ENCODE results near the gene STAB2. TPM values are rescaled to one million over a fixed set of nuclear protein-coding genes. Genes with fewer than 3 reads are reported as not detected.

The STAB2 gene
- total RNA-seq, 1 experiment from 2014 or later = not detected

- no peaks in the 10 kb centered on the region for H3K9me2 ChIP-seq (ENCODE audit: insufficient read depth)
- no peak for TF ChIP-seq SP1 (IDR thresholded peaks at IDR 0.05; ENCODE audit: low read depth)
- no peak for TF ChIP-seq ZNF274 (IDR thresholded peaks at IDR 0.05; ENCODE audit: low read depth, low read length)
- no peak for TF ChIP-seq POLR2AphosphoS5 (IDR thresholded peaks at IDR 0.05; ENCODE audit: low read depth, low read length)
- TF ChIP-seq REST (IDR thresholded peaks at IDR 0.05; ENCODE audit: low read depth) = no peak
- no peak for TF ChIP-seq ATF3 (IDR thresholded peaks at IDR 0.05)
- TF ChIP-seq RAD21 (IDR thresholded peaks at IDR 0.05; ENCODE audit: low read depth) = no peak
- no peak for TF ChIP-seq ELF1 (IDR thresholded peaks at IDR 0.05; ENCODE audit: borderline replicate concordance, low read depth)
- TF ChIP-seq ZBTB33 (IDR thresholded peaks at IDR 0.05; ENCODE audit: extremely low read depth, insufficient replicate concordance, low read length) = no peak
- no peak for TF ChIP-seq SRF (IDR thresholded peaks at IDR 0.05; ENCODE audit: low read depth)
- TF ChIP-seq EZH2 (IDR thresholded peaks at IDR 0.05) = no peak
- TF ChIP-seq EZH2phosphoT487 (IDR thresholded peaks at IDR 0.05; ENCODE audit: borderline replicate concordance) = no peak
- ChIA-PET RAD21 (ENCODE audit: low non-redundant PET in 1 of 2, low total read pairs in 2 of 2, uncharacterized antibody in 2 of 2, unreplicated experiment in 2 of 2) (no interaction called here), CTCF (interaction anchor here (1.5 kb wide), 1 partner anchor 32 kb away, joined by 7 read pairs; no protein-coding TSS in a partner anchor), POLR2A (no interaction called here)
- no peak overlapping the region for H3K4me3 ChIP-seq (replicated peaks in 1 of 2; ENCODE audit: low read depth in 1 of 2, low read length in 2 of 2)
- H3K9ac ChIP-seq (ENCODE audit: low read length) = no peak overlapping the region
- no TSS peak for BruUV-seq (replicated peaks)
- no peaks in the 10 kb centered on the region for H3K9me3 ChIP-seq (ENCODE audit: control insufficient read depth in 1 of 2, insufficient read depth in 1 of 2, low read depth in 1 of 2, low read length in 2 of 2)
- H3K79me2 ChIP-seq (ENCODE audit: insufficient read depth, low read length) = no peaks in the 10 kb centered on the region
- DNase-seq (ENCODE audit: low read depth, low spot score) (no peak), ATAC-seq (no peak)
- no peak overlapping the region for H3K27ac ChIP-seq (ENCODE audit: low read depth, low read length)
- H3K4me2 ChIP-seq (ENCODE audit: low read length) = no peak overlapping the region
- H4K20me1 ChIP-seq (ENCODE audit: insufficient read depth) = no peaks in the 10 kb centered on the region
- H3K36me3 ChIP-seq (ENCODE audit: control insufficient read depth in 1 of 2, insufficient read depth in 2 of 2, low read length in 2 of 2) = no peaks in the 10 kb centered on the region
- intact Hi-C loops (cut with micrococcal nuclease) = no loop called here
- peaks cover 72% of the 10 kb centered on the region for H3K27me3 ChIP-seq (ENCODE audit: insufficient read depth, low read length)
- H2AFZ ChIP-seq (ENCODE audit: low read depth, low read length, poor library complexity, severe bottlenecking) = no peak overlapping the region
- no peaks in the 10 kb centered on the region for H3K4me1 ChIP-seq (ENCODE audit: control insufficient read depth in 1 of 2, insufficient read depth in 2 of 2, low read length in 2 of 2)
These were observed 77.6 kb downstream of the STAB2 start for GRCh38 chr12:103664626-103665025.
